GM12864 (cell line): Measurements from ENCODE around the gene CLASP1.

Experiments
- DNase-seq: peaks from one replicate; pipeline ENCODE4 v3.0.0-alpha.2; 2011; ENCODE audit warnings: low read depth
- H3K4me3 ChIP-seq: 2 replicates; pipeline ENCODE4 v1.5.1; 2011; ENCODE audit warnings: mild to moderate bottlenecking, low read depth, low read length, control low read depth
- CTCF ChIP-seq: IDR thresholded peaks from 2 replicates; pipeline ENCODE4 v1.5.1; 2011; ENCODE audit warnings: low read depth, mild to moderate bottlenecking, moderate library complexity, low read length, control low read depth, inconsistent platforms; ENCODE audit errors: missing control alignments

CLASP1 gene

DNA sequence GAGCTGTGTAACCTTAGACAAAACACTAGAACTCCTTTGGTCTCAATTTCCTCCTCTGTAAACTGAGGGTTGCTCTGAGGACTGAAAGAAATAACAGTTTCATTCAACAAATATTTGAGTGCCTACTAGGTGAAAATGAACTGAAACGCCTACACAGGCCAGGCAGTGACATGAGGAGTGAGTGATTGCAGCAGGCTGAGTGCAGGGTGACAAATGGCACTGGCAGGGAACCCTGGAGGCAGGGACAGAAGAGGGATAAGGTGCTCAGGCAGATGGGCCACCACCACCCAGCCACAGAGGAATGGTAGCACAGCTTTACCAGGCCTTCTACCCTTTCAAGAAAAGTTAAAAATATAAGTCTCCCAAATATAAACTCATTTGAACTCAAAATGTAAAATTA is 130.1 kb downstream of the CLASP1 start:
- no peak for TF ChIP-seq CTCF
- H3K4me3 ChIP-seq, result no peak overlapping the region
- no peak for DNase-seq

- no peak for TF ChIP-seq CTCF
- no peak for DNase-seq
- H3K4me3 ChIP-seq, result no peak overlapping the region
Measured at GRCh38 chr2:121513597-121514333, 135.5 kb downstream of the CLASP1 start.

DNA sequence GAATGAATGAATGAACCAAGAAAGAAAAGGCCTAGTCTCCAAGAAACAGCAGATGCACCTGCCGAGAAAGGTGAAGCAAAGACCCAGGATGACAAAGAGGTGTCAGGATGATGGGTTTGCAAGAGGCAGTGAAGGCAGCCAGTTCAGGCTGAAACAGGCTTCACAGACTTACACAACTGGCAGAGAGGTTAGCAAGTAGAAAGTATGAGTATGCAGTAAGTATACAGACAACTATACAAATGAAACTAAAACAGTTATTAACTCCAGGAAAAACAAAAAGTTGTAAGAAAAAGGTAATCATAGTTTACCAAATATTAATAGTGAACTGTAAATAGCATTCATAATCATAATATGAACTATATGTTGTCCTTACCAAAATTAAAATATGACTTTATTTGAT is 138.4 kb downstream of the CLASP1 start:
- H3K4me3 ChIP-seq, result no peak overlapping the region
- DNase-seq, result no peak
- no peak for TF ChIP-seq CTCF

GRCh38 chr2:121506621-121507020 is 142.6 kb downstream of the CLASP1 start:
- no peak overlapping the region for H3K4me3 ChIP-seq
- DNase-seq, result no peak
- TF ChIP-seq CTCF, result no peak

DNA sequence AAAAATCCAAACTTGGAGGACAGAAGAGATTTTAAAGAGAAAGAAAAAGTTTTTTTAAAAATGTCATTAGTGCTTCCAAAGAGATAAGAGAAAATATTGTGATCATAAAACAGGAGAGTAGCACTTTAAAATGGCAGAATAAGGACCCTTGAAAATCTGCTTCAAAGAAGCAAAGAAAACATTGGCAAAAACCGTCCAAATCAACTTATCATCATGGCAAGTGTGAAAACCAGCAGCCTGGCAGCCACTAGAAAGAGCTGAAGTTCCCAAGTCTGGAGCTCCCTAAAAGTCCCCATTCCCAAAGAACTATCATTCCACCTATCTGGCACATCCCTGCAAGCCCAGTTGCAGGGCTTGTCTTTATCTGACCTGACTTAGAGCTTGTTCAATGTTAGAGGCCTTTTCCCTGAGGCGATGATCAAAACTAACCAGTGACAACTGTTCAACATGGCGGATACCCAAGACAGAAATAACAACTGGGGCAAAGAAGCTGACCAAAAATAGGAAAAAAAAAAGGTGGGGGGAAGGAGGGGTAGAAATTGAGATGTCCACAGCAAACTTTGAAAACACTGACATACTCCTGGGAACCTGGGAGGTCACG is 143.2 kb downstream of the CLASP1 start:
- DNase-seq, result no peak
- no peak for TF ChIP-seq CTCF
- H3K4me3 ChIP-seq, result no peak overlapping the region

GRCh38 chr2:121505005-121505404 is 144.3 kb downstream of the CLASP1 start:
- DNase-seq, result no peak
- TF ChIP-seq CTCF, result no peak
- H3K4me3 ChIP-seq, result no peak overlapping the region

GRCh38 chr2:121504316-121504715 is 144.9 kb downstream of the CLASP1 start:
- no peak overlapping the region for H3K4me3 ChIP-seq
- TF ChIP-seq CTCF, result no peak
- no peak for DNase-seq
